Neuronal stem cell (in vitro differentiated cells): Measurements from ENCODE around the gene BMX.

Source experiments
- DNase-seq: peaks from one replicate; pipeline ENCODE4 v3.0.0-alpha.2; 2013; ENCODE audit warnings: low spot score
- H2AFZ ChIP-seq: one replicate; pipeline ENCODE4 v1.6.1; 2013; ENCODE audit warnings: mild to moderate bottlenecking, low read length, inconsistent platforms
- H2AK5ac ChIP-seq: 2 replicates; pipeline ENCODE4 v1.6.1; 2013; ENCODE audit warnings: low read depth, mild to moderate bottlenecking, inconsistent platforms, low read length, moderate library complexity, mixed read lengths
- H2BK120ac ChIP-seq: 2 replicates; pipeline ENCODE4 v1.6.1; 2013; ENCODE audit warnings: low read depth, mild to moderate bottlenecking, inconsistent platforms, low read length, moderate library complexity, mixed read lengths
- H2BK12ac ChIP-seq: one replicate; pipeline ENCODE4 v1.6.1; 2013; ENCODE audit warnings: low read length, inconsistent platforms
- H2BK15ac ChIP-seq: 2 replicates; pipeline ENCODE4 v1.6.1; 2013; ENCODE audit warnings: mild to moderate bottlenecking, low read length, inconsistent platforms, mixed read lengths
- H2BK5ac ChIP-seq: one replicate; pipeline ENCODE4 v1.6.1; 2013; ENCODE audit warnings: inconsistent platforms, mild to moderate bottlenecking, low read length, moderate library complexity
- H3K14ac ChIP-seq: one replicate; pipeline ENCODE4 v1.6.1; 2013; ENCODE audit warnings: low read length, inconsistent platforms
- H3K18ac ChIP-seq: 2 replicates; pipeline ENCODE4 v1.6.1; 2013; ENCODE audit warnings: low read length, inconsistent platforms
- H3K23ac ChIP-seq: 2 replicates; pipeline ENCODE4 v1.6.1; 2013; ENCODE audit warnings: low read depth, mild to moderate bottlenecking, mixed read lengths, low read length, inconsistent platforms; ENCODE audit not compliant: poor library complexity
- H3K27ac ChIP-seq: replicated peaks from 3 replicates; pipeline ENCODE4 v1.5.1; 2013; ENCODE audit warnings: low read length, inconsistent platforms
- H3K27me3 ChIP-seq, 3 experiments: 2 replicates each; pipeline ENCODE4 v1.6.1; 2013; ENCODE audit warnings: low read length in 3 of 3, mild to moderate bottlenecking in 2 of 3, inconsistent platforms in 1 of 3, low read depth in 1 of 3, mixed read lengths in 1 of 3, moderate library complexity in 1 of 3; ENCODE audit not compliant: control insufficient read depth in 3 of 3, insufficient read depth in 3 of 3
- H3K36me3 ChIP-seq, 2 donors: replicated peaks in 1 of 2; 2 replicates each; pipeline ENCODE4 v1.6.1; 2013; ENCODE audit warnings: low read length in 2 of 2; ENCODE audit not compliant: control insufficient read depth in 2 of 2, insufficient read depth in 2 of 2
- H3K4ac ChIP-seq: 2 replicates; pipeline ENCODE4 v1.6.1; 2013; ENCODE audit warnings: inconsistent platforms, mild to moderate bottlenecking, low read length, moderate library complexity
- H3K4me1 ChIP-seq, 2 donors: 1 replicate in 1 of 2; 2 replicates in 1 of 2; pipeline ENCODE4 v1.6.1; 2013; ENCODE audit warnings: low read length in 2 of 2, low read depth in 1 of 2; ENCODE audit not compliant: control insufficient read depth in 2 of 2, insufficient read depth in 1 of 2
- H3K4me2 ChIP-seq: one replicate; pipeline ENCODE4 v1.6.1; 2013; ENCODE audit warnings: mild to moderate bottlenecking, low read length, inconsistent platforms; ENCODE audit not compliant: insufficient read depth, poor library complexity, severe bottlenecking
- H3K4me3 ChIP-seq, 2 donors: 2 replicates each; pipeline ENCODE4 v1.5.1; 2013; ENCODE audit warnings: low read length in 2 of 2, mild to moderate bottlenecking in 2 of 2, inconsistent platforms in 1 of 2, moderate library complexity in 1 of 2
- H3K79me1 ChIP-seq: one replicate; pipeline ENCODE4 v1.6.1; 2013; ENCODE audit warnings: low read depth, mild to moderate bottlenecking, inconsistent platforms, low read length, moderate library complexity
- H3K9ac ChIP-seq: one replicate; pipeline ENCODE4 v1.6.1; 2013; ENCODE audit warnings: mild to moderate bottlenecking, low read depth, low read length, inconsistent platforms; ENCODE audit not compliant: poor library complexity
- H3K9me3 ChIP-seq, 2 donors: replicated peaks in 1 of 2; 2 replicates each; pipeline versions ENCODE3 to v1.6.1; 2013; ENCODE audit warnings: low read length in 2 of 2, mild to moderate bottlenecking in 2 of 2, inconsistent platforms in 1 of 2, low read depth in 1 of 2, mixed read lengths in 1 of 2, moderate library complexity in 1 of 2; ENCODE audit not compliant: control insufficient read depth in 2 of 2, insufficient read depth in 1 of 2
- H4K8ac ChIP-seq: one replicate; pipeline ENCODE4 v1.6.1; 2013; ENCODE audit warnings: low read depth, mild to moderate bottlenecking, inconsistent platforms, low read length, moderate library complexity
- H4K91ac ChIP-seq: one replicate; pipeline ENCODE4 v1.6.1; 2013; ENCODE audit warnings: low read length, low read depth, mild to moderate bottlenecking, inconsistent platforms; ENCODE audit not compliant: poor library complexity
- WGBS, 2 donors: extraction: QIAGEN DNeasy Blood & Tissue Kit; methylation state at CpG; one replicate each; pipeline ENCODE4 v1.1.7; 2013; ENCODE audit warnings: missing lambda C conversion rate in 2 of 2, mixed read lengths in 1 of 2; ENCODE audit not compliant: insufficient read length in 2 of 2, insufficient replicate concordance in 1 of 2; ENCODE audit errors: extremely low coverage in 2 of 2; 5-methylcytosine and 5-hydroxymethylcytosine counted together

BMX gene

GRCh38 chrX:15563056-15563455 lies 62.4 kb downstream of the BMX start:
- no peak overlapping the region for H3K23ac ChIP-seq
- no peaks in the 10 kb centered on the region for H3K36me3 ChIP-seq
- H3K4me2 ChIP-seq: no peak overlapping the region
- peaks cover 5 to 28% of the 10 kb centered on the region in 2 donors for H3K4me1 ChIP-seq
- H3K27me3 ChIP-seq: no peaks in the 10 kb centered on the region
- no CpG with 5 or more reads among the region's 7 CpGs for WGBS, 2 donors
- no peak overlapping the region for H4K91ac ChIP-seq
- H2BK5ac ChIP-seq: no peak overlapping the region
- DNase-seq: no peak
- H3K27ac ChIP-seq: no peak overlapping the region
- no peak overlapping the region for H3K18ac ChIP-seq
- no peak overlapping the region for H2BK12ac ChIP-seq
- no peak overlapping the region for H3K14ac ChIP-seq
- no peak overlapping the region for H2AK5ac ChIP-seq
- H3K4me3 ChIP-seq: no peak overlapping the region
- H3K4ac ChIP-seq: no peak overlapping the region
- H4K8ac ChIP-seq: no peak overlapping the region
- H2BK15ac ChIP-seq: no peak overlapping the region
- no peak overlapping the region for H2AFZ ChIP-seq
- H3K79me1 ChIP-seq: no peaks in the 10 kb centered on the region
- no peak overlapping the region for H3K9ac ChIP-seq
- no peaks in the 10 kb centered on the region for H3K9me3 ChIP-seq
- H2BK120ac ChIP-seq: no peak overlapping the region

- Histone ChIP-seq H3K27ac (no peak overlapping the region), H2AK5ac (no peak overlapping the region), H3K27me3 (no peaks in the 10 kb centered on the region), H3K23ac (no peak overlapping the region), H3K14ac (no peak overlapping the region), H3K36me3 (no peaks in the 10 kb centered on the region), H3K4me2 (no peak overlapping the region), H2BK120ac (no peak overlapping the region), H2BK5ac (no peak overlapping the region), H3K4me3 (no peak overlapping the region), H2BK15ac (no peak overlapping the region), H3K9me3 (no peaks in the 10 kb centered on the region), H3K79me1 (no peaks in the 10 kb centered on the region), H2BK12ac (no peak overlapping the region), H3K18ac (no peak overlapping the region), H3K9ac (no peak overlapping the region), H4K91ac (no peak overlapping the region), H4K8ac (no peak overlapping the region), H3K4ac (no peak overlapping the region), H2AFZ (peak overlapping the region; percentile 48), H3K4me1 (peaks cover 5 to 28% of the 10 kb centered on the region in 2 donors)
- no CpG with 5 or more reads among the region's 5 CpGs for WGBS, 2 donors
- no peak for DNase-seq
These were observed 64.5 kb downstream of the BMX start for GRCh38 chrX:15564981-15565579.

DNA sequence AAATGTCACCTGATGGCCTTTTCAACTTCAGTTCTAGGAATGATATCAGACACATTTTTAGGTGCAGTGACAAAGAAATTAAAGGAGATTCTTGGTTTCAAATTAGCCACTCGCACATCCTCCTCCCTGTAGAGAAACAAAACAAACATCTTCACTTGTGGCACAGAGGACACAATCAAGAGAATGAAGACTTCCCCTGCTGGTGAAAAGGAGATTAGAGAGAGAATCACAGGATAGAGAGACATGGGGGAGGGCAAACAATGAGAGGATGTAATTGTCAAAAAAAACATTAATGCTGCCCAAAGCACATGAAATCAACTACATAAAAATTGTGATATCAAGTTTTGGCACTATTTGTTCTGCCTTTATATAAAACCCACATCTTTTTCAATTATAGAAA lies 65.6 kb downstream of the BMX start:
- Histone ChIP-seq H3K27me3 (no peaks in the 10 kb centered on the region), H2BK5ac (no peak overlapping the region), H3K36me3 (no peaks in the 10 kb centered on the region), H3K4me1 (peaks cover 5 to 26% of the 10 kb centered on the region in 2 donors), H2AFZ (no peak overlapping the region), H3K9ac (no peak overlapping the region), H3K23ac (no peak overlapping the region), H3K4me2 (no peak overlapping the region), H2BK120ac (no peak overlapping the region), H3K18ac (no peak overlapping the region), H3K4ac (no peak overlapping the region), H2AK5ac (no peak overlapping the region), H4K91ac (no peak overlapping the region), H3K79me1 (no peaks in the 10 kb centered on the region), H3K14ac (no peak overlapping the region), H2BK15ac (no peak overlapping the region), H3K9me3 (no peaks in the 10 kb centered on the region), H3K4me3 (no peak overlapping the region), H4K8ac (no peak overlapping the region), H2BK12ac (no peak overlapping the region), H3K27ac (no peak overlapping the region)
- DNase-seq: no peak
- WGBS, 2 donors: no CpG with 5 or more reads among the region's 1 CpG

- Histone ChIP-seq H3K79me1 (no peaks in the 10 kb centered on the region), H4K91ac (no peak overlapping the region), H2AFZ (peak overlapping the region; percentile 24), H3K4me3 (no peak overlapping the region), H3K4ac (no peak overlapping the region), H3K36me3 (no peaks in the 10 kb centered on the region), H3K9ac (no peak overlapping the region), H3K9me3 (no peaks in the 10 kb centered on the region), H2BK15ac (no peak overlapping the region), H4K8ac (no peak overlapping the region), H3K27ac (no peak overlapping the region), H3K23ac (no peak overlapping the region), H3K4me1 (peaks cover 5 to 24% of the 10 kb centered on the region in 2 donors), H3K14ac (no peak overlapping the region), H2AK5ac (no peak overlapping the region), H2BK12ac (no peak overlapping the region), H3K27me3 (no peaks in the 10 kb centered on the region), H3K18ac (no peak overlapping the region), H2BK120ac (no peak overlapping the region), H3K4me2 (no peak overlapping the region), H2BK5ac (no peak overlapping the region)
- WGBS, 2 donors: no CpG with 5 or more reads among the region's 1 CpG
- no peak for DNase-seq
These were observed 66.7 kb downstream of the BMX start for GRCh38 chrX:15567267-15567666.
